Upper lobe of left lung (tissue), 6 donors: ENCODE data around the gene CACUL1. TPM values are rescaled to one million over a fixed set of nuclear protein-coding genes. Genes with fewer than 3 reads are reported as not detected.

Source experiments
- ATAC-seq, 2 donors: fragments of 200-7000 bp; cut with Tn5 transposase; one replicate each; pipeline ENCODE4 v1.9.1; 2022; ENCODE audit warnings: mild to moderate bottlenecking in 2 of 2, moderate library complexity in 2 of 2; ENCODE audit not compliant: low FRiP score in 2 of 2
- DNase-seq, 2 donors: peaks; one replicate each; pipeline ENCODE4 v3.0.0-alpha.2; 2019 to 2020
- H3K27ac ChIP-seq, 4 donors: fragments of 200-600 bp; sonication (generic); one replicate each; pipeline ENCODE4 v1.5.1; 2016 to 2019
- H3K27me3 ChIP-seq, 4 donors: fragments of 200-600 bp; sonication (generic); one replicate each; pipeline ENCODE4 v1.5.1; 2017 to 2019
- H3K36me3 ChIP-seq, 4 donors: fragments of 200-600 bp; sonication (generic); one replicate each; pipeline ENCODE4 v1.5.1; 2016 to 2019
- H3K4me1 ChIP-seq, 4 donors: fragments of 200-600 bp; sonication (generic); one replicate each; pipeline ENCODE4 v1.5.1; 2018 to 2019
- H3K4me3 ChIP-seq, 4 donors: fragments of 200-600 bp; sonication (generic); one replicate each; pipeline ENCODE4 v1.5.1; 2017 to 2019; ENCODE audit warnings: mild to moderate bottlenecking in 2 of 4, moderate library complexity in 1 of 4
- H3K9me3 ChIP-seq, 4 donors: fragments of 200-600 bp; sonication (generic); one replicate each; pipeline ENCODE4 v1.5.1; 2018 to 2019
- CTCF ChIP-seq, 6 experiments: fragments of 450-650 bp in 4 of 6; fragments of 200-600 bp in 2 of 6; sonication (generic) in 2 of 6; IDR thresholded peaks; one replicate each; pipeline ENCODE4 v1.5.1; 2016 to 2019; ENCODE audit warnings: antibody characterized with exemption in 6 of 6
- EP300 ChIP-seq, 4 donors: sonication (generic); formaldehyde crosslinking; IDR thresholded peaks; one replicate each; pipeline ENCODE4 v1.5.1; 2017; ENCODE audit warnings: antibody characterized with exemption in 4 of 4, control low read depth in 2 of 4
- POLR2A ChIP-seq, 4 donors: fragments of 450-650 bp; IDR thresholded peaks; one replicate each; pipeline ENCODE4 v1.5.1; 2016 to 2017; ENCODE audit warnings: antibody characterized with exemption in 4 of 4, mild to moderate bottlenecking in 2 of 4
- POLR2AphosphoS5 ChIP-seq, 2 donors: sonication (generic); formaldehyde crosslinking; IDR thresholded peaks; one replicate each; pipeline ENCODE4 v1.5.1; 2017; ENCODE audit warnings: antibody characterized with exemption in 2 of 2
- WGBS, 2 donors: methylation state at CpG; one replicate each; pipeline ENCODE4 v1.1.5; 2017 to 2018; 5-methylcytosine and 5-hydroxymethylcytosine counted together
- total RNA-seq, 6 donors: library from RNA; depleted of rRNA in 4 of 6; stranded (reverse); fragments of >200 nt in 4 of 6; gene quantifications; one replicate each; pipeline versions ENCODE4 v1.1.0 to v1.2.1, GENCODE V29; 2016 to 2021
- donor health status: DM: no; HTN: no; CAD: no; lungs with moderate emphysema.
- donor health status: DM: no; HTN: yes; CAD: no; lungs with severe emphysema.

The CACUL1 gene
- total RNA-seq, 6 donors from 2014 or later = 23.3 to 44.0 (median 38.2) TPM

GRCh38 chr10:118704711-118705110, 50.1 kb downstream of the CACUL1 start:
- Histone ChIP-seq H3K36me3 (peaks cover 0 to 14% (median 6%) of the 10 kb centered on the region in 4 donors), H3K27me3 (no peaks in the 10 kb centered on the region), H3K4me1 (no peaks in the 10 kb centered on the region), H3K9me3 (no peaks in the 10 kb centered on the region), H3K27ac (no peak overlapping the region), H3K4me3 (no peak overlapping the region)
- TF ChIP-seq EP300 (IDR thresholded peaks at IDR 0.05) (no peak), POLR2A (IDR thresholded peaks at IDR 0.05) (no peak), POLR2AphosphoS5 (IDR thresholded peaks at IDR 0.05) (no peak), CTCF (IDR thresholded peaks at IDR 0.05) (no peak)
- peak in 1 of 2 donors; percentile 47 for DNase-seq
- ATAC-seq = no peak
- 96% methylated on average over 6 of the region's 6 CpGs for WGBS, 2 donors

- DNase-seq (no peak), ATAC-seq (no peak)
- Histone ChIP-seq H3K4me3 (no peak overlapping the region), H3K4me1 (peaks cover 0 to 4% (median 0%) of the 10 kb centered on the region in 4 donors), H3K27ac (no peak overlapping the region), H3K36me3 (peaks cover 0 to 23% (median 6%) of the 10 kb centered on the region in 4 donors), H3K9me3 (no peaks in the 10 kb centered on the region), H3K27me3 (no peaks in the 10 kb centered on the region)
- 90 to 94% methylated on average over 8 of the region's 8 CpGs for whole genome bisulfite sequencing, 2 donors
- TF ChIP-seq POLR2AphosphoS5 (IDR thresholded peaks at IDR 0.05) (no peak), POLR2A (IDR thresholded peaks at IDR 0.05) (no peak), CTCF (IDR thresholded peaks at IDR 0.05) (no peak), EP300 (IDR thresholded peaks at IDR 0.05) (no peak)
Measured at GRCh38 chr10:118701529-118702323, 53.0 kb downstream of the CACUL1 start.

GRCh38 chr10:118698421-118698820, 56.3 kb downstream of the CACUL1 start:
- Histone ChIP-seq H3K4me3 (no peak overlapping the region), H3K4me1 (peaks cover 0 to 4% (median 1%) of the 10 kb centered on the region in 4 donors), H3K36me3 (peaks cover 0 to 23% (median 8%) of the 10 kb centered on the region in 4 donors), H3K27me3 (no peaks in the 10 kb centered on the region), H3K27ac (no peak overlapping the region), H3K9me3 (no peaks in the 10 kb centered on the region)
- DNase-seq = no peak
- TF ChIP-seq CTCF (IDR thresholded peaks at IDR 0.05) (no peak), POLR2AphosphoS5 (IDR thresholded peaks at IDR 0.05) (no peak), EP300 (IDR thresholded peaks at IDR 0.05) (no peak), POLR2A (IDR thresholded peaks at IDR 0.05) (no peak)
- ATAC-seq = peak in 1 of 2 donors; percentile 29
- WGBS, 2 donors = 65 to 66% methylated on average over 6 to 7 of the region's 7 CpGs

- TF ChIP-seq POLR2A (IDR thresholded peaks at IDR 0.05) (no peak), CTCF (IDR thresholded peaks at IDR 0.05) (no peak), POLR2AphosphoS5 (IDR thresholded peaks at IDR 0.05) (no peak), EP300 (IDR thresholded peaks at IDR 0.05) (no peak)
- Histone ChIP-seq H3K27me3 (no peaks in the 10 kb centered on the region), H3K36me3 (peaks cover 0 to 18% (median 13%) of the 10 kb centered on the region in 4 donors), H3K27ac (peak overlapping the region in 2 of 4 donors; percentile 10 to 23), H3K9me3 (no peaks in the 10 kb centered on the region), H3K4me3 (no peak overlapping the region), H3K4me1 (peaks cover 0 to 5% (median 2%) of the 10 kb centered on the region in 4 donors)
- no peak for DNase-seq
- ATAC-seq = no peak
Measured at GRCh38 chr10:118694848-118695247, 59.9 kb downstream of the CACUL1 start.
